Stomach (tissue), 4 donors: Measurements from ENCODE around the gene OR2G3.

ENCODE experiments used
- EP300 ChIP-seq: sonication (generic); formaldehyde crosslinking; IDR thresholded peaks from one replicate; pipeline ENCODE4 v1.6.1; 2017; ENCODE audit warnings: antibody characterized with exemption
- TF ChIP-seq, protein P1 (sequence below), 7 experiments: fragments of 450-650 bp in 4 of 7; fragments of 200-600 bp in 3 of 7; sonication (generic) in 3 of 7; IDR thresholded peaks; one replicate each; pipeline ENCODE4 v1.5.1; 2016 to 2019; ENCODE audit warnings: antibody characterized with exemption in 7 of 7, control low read depth in 2 of 7, mild to moderate bottlenecking in 1 of 7

DNA sequence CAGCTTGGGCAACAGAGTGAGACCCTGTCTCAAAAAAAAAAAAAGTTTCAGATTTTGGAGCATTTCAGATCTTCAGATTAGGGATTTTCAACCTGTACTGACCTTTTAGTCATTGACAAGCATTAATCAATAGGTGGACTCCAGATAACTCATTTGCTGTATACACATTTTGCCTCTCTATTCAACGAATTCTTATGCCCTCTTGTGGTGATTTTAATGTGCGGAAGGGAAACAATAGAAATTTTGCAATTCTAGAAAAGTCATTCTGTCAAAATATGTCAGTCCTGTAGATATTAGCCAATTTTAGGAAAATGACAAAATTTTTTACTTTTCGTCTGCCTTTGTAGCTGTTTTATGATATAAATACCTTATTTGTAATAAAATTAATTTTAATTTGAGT, 28.9 kb upstream of the OR2G3 start:
- TF ChIP-seq EP300 = no peak
- TF ChIP-seq, protein P1, sequence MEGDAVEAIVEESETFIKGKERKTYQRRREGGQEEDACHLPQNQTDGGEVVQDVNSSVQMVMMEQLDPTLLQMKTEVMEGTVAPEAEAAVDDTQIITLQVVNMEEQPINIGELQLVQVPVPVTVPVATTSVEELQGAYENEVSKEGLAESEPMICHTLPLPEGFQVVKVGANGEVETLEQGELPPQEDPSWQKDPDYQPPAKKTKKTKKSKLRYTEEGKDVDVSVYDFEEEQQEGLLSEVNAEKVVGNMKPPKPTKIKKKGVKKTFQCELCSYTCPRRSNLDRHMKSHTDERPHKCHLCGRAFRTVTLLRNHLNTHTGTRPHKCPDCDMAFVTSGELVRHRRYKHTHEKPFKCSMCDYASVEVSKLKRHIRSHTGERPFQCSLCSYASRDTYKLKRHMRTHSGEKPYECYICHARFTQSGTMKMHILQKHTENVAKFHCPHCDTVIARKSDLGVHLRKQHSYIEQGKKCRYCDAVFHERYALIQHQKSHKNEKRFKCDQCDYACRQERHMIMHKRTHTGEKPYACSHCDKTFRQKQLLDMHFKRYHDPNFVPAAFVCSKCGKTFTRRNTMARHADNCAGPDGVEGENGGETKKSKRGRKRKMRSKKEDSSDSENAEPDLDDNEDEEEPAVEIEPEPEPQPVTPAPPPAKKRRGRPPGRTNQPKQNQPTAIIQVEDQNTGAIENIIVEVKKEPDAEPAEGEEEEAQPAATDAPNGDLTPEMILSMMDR (IDR thresholded peaks at IDR 0.05) = peak in 1 of 7 experiments; percentile 20
